ENCODE results near the gene FMC1.

The FMC1 gene

DNA sequence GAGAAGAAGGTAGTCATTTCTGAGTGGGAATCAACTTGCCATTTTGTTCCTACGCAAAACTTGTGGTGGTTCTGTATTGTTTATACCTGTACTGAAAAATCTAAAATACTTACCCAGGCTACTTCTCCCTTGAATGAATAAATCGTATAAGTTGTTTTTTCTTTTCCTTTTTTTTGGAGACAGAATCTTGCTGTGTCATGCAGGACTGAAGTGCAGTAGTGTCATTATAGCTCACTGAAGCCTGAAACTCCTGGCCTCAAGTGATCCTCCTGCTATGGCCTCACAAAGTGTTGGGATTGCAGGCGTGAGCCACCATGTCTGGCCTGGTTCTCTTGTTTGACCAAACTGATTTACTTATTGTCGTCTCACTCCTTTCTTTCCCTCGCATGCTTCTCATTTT, 46.5 kb downstream of the FMC1 start:
- DNase-seq: no peak

DNA sequence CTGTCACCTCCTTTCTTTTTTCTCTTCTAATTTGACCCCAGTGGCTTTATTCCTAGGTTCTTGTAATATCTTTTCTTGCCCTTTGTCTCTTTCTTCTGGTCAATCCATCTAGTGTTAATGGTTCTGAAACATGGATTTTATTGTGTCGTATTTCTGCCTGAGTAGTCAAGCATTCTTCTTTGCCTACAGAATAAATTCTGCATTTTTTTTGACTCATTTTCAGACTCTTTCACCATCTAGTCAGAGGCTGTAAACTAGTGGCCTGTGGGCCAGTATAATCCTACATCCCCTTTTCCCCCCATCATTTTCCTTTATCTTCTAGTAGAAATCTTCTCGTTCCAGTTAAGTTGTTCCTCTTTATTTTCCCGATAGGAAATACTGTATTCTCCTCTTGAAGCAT, 48.0 kb downstream of the FMC1 start:
- DNase-seq: no peak

DNA sequence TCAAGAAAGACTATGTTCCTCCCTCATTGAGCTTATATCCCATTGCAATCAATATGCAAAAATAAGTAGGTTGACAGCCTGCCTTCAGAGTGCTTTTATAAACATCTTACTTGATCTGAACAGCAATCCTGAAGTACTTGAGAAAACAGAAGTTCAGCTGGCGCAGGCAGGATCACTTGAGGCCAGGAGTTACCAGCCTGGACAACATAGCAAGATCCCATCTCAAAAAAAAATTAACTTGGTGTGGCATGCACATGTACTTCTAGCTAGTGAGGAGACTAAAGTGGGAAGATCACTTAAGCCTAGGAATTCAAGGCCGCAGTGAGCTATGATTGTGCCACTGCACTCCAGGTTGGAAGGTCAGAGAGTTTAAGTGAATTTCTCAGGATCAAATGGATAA, 48.6 kb downstream of the FMC1 start:
- no peak for DNase-seq

DNA sequence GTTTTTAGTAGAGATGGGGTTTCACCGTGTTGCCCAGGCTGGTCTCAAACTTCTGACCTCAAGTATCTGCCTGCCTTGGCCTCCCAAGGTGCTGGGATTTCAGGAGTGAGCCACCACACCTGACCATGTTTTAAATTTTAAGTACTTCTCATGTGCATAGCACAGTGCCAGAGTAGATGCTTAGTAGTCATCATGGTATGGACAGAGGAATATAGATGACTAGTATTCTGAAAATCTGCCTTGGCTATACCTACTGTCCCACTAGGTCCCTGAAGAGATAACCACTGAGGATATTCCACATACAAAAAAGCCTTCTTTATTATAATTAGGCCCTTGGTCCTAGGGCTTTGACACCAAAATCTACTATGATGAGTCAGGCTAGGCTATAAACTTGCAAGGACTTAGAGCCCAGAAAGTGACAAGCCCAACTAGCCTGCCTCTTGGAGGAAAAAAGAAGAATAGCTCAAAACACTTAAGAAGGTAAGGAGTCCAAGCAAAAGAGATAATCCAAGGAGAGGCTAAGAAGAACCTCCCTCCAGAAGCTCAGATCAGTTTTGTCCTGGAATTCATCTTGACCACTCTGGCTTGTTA, 52.6 kb downstream of the FMC1 start:
- DNase-seq: no peak

- no peak for DNase-seq
Measured at GRCh38 chr7:139394540-139394939, 53.4 kb downstream of the FMC1 start.

Measured in stimulated activated CD4-positive, alpha-beta T cell treated with anti-CD3 and anti-CD28 coated beads, Interleukin-4, amount 100 ng/mL, for 24 hours (primary cell).